ENCODE data around the gene GOLGA6A.
"Not testable (repeated sequence)": the region's sequence is repeated elsewhere in the genome, so short reads cannot be mapped to it uniquely, and the experiment has no call there.

Gene GOLGA6A

GRCh38 chr15:74099963-74100733, 17.8 kb upstream of the GOLGA6A start:
- DNase-seq: peak; percentile 72 to 73

- not testable (repeated sequence) for DNase-seq
These were observed 14.6 kb upstream of the GOLGA6A start for GRCh38 chr15:74096753-74097474.

GRCh38 chr15:74095610-74096009, 13.3 kb upstream of the GOLGA6A start:
- DNase-seq: not testable (repeated sequence)

DNA sequence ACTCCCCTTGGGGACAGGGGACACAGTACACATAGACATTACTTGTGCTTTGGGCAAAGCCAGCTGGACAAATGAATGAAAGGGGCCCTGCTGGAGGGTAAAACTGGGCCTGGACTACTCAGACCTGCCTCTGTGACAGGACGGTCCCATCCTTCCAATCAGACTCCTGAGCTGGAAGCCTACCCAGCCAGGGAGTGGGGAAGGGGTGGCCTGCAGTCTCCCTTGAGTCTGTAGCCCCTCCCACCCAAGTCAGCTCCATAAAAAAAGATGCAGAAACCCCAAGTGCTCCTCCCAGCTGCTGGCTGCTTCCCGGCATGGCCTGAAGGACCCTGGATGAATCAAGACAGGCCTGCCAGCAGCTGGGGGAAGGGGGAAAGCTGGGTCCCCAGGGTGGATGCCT, 12.2 kb upstream of the GOLGA6A start:
- DNase-seq: not testable (repeated sequence)

DNA sequence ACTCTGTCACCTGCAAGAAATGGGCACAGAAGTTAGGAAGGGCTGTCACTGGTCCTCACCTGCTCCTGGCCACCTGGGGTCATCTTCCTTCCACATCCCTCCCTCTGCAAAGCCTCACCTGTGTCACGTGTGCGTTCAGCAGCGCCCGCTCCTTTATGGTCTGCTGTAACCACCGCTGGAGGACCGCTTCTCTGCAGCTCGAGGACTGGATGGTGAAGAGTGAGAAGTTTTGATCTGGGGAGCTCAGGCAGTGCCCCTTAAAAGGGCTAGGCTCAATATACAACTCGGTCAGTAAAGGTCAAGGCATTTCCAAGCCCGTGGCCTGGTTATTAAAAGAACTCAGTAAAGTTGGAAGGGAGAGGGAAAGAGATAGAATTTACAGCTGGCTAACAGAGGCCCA, 6.6 kb downstream of the GOLGA6A start:
- not testable (repeated sequence) for DNase-seq

GRCh38 chr15:74072614-74073337, 9.6 kb downstream of the GOLGA6A start:
- DNase-seq: peak in 1 of 2 donors; percentile 32

DNA sequence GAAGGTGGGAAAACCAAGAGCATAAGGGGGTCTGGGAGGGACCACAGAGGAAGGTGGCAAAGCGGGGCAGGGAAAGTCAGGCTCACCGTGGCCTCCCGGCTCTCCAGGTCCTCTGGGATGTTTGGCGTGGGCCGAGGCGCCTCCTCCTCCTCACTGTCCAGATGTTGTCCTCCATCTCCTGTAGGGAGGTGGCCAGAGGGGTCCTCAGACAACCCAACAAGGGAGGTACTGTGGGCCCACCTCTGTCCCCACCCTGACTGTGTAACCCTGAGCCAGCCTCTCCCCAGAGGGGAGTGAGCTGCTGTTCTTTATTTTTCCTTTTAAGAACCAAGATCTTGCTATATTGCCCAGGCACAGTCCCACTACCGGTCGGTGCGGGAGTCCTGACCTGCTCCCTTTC, 10.2 kb downstream of the GOLGA6A start:
- not testable (repeated sequence) for DNase-seq

DNA sequence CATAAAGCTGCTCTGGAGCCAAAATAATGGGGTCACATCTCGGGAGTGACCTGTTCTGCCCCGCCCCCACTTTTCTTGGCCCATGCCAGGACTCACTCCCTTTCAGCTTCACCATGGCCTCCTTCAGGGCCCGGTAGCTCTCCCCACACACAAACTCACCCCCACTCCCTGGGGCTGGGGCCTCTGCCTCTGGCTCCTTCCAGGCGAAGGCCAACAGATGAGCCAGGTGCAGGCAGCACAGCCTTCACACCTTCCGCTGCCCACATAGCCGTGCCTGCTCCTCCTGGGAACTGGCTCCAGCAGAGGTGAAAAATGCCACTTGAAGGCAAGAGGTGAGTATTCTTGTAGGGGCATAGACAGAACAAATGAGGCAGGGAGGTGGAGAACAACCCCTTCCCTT, 10.7 kb downstream of the GOLGA6A start:
- DNase-seq: not testable (repeated sequence)

GRCh38 chr15:74065684-74066411, 16.5 kb downstream of the GOLGA6A start:
- peak; percentile 44 to 53 for DNase-seq

DNA sequence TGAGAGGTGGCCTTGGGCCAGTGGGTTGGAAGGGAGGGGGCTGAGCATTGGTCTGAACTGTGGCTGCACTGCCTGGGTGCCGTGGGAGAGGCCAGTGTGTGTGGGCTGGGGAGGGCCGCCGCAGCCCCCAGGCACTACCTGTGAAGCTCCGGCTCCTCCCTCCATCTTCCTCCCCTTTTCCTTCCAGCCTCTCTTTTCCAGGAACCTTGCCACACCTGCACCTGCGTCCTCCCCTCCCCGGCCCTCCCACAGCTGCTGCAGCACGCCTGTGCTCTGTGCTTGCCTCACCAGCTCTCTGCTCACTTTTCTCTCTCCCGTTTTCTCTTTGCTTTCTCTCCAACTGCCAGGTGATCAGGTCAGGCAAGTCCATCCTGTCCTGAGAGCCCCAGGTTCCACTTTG, 17.5 kb downstream of the GOLGA6A start:
- DNase-seq: not testable (repeated sequence)

- not testable (repeated sequence) for DNase-seq
These were observed 18.2 kb downstream of the GOLGA6A start for GRCh38 chr15:74064183-74064582.

GRCh38 chr15:74063425-74064146, 18.8 kb downstream of the GOLGA6A start:
- not testable (repeated sequence) for DNase-seq

GRCh38 chr15:74062671-74063070, 19.7 kb downstream of the GOLGA6A start:
- DNase-seq: no peak

DNA sequence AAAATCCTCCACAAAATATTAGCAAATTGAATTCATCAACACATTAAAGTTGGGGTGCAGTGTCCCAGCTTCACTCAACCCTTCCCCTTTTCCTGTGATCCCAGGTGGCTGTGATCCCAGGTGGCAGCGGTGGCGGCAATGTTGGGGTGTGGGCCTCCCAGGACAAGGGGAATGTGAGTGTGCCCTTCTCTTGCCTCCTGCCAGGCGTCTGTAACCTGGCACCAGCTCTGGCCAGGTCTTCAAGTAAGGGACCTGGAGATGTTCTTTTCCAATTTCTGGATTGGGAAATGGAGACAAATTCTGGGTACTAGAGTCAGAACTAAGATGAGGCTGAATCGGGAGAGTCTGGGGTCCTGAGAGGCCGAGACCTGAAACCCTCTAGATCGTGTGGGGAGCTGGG, 20.1 kb downstream of the GOLGA6A start:
- no peak for DNase-seq

DNA sequence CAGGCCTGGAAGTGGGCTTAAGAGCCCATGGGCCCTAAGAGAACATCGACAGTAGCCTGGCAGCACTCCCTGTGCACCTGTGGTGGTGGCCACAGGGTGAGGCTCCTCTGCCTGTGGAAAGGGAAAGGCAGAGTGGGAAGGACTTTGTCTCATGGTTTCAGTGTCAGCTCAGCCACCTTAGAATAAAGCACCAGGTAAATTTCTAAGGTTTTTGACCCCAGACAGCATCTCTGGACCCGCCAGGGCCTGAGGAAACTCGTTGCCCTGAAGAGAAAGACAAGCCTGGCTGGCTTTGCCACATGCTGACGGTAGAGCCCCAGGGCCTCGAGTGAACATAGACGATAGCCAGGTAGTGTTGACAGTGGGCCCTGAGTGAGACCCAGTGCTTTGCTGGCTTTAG, 22.1 kb downstream of the GOLGA6A start:
- DNase-seq: no peak

DNA sequence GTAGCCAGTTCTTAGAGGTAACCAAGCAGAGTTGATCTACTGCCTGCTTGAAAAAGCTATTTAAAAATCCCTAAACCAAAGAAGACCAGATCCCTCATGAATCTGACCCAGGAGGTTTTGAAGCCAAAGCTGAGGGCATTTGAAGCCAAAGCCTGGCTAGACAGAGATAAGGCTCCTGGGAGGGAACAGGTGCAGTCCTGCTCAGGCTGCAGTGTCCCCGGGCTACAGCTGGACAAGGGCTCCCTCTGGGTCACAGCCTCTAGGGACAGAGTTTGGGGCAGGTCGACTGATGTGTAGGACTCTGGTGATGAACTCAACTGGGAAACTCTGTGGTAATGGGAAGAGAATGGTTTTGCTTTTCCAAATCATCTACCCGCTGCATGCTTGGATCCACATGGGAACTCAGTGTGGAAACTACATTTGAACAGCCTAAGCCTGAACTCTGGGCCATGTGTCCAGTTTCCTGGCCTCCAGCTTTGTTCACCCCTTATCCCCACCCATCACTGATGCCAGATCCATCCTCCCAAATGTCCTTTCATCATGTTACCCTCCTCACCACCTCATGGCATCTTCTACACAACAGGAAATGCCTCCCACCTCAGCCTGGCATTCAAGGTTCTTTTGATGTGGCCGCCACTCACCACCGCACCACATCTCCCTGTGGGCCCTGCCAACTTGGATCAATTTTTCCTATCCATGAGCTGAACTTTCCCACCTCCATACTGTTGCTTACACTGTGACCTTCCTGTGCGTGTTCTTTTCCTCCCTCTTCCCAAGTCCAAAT, 23.1 kb downstream of the GOLGA6A start:
- DNase-seq: not testable (repeated sequence)

DNA sequence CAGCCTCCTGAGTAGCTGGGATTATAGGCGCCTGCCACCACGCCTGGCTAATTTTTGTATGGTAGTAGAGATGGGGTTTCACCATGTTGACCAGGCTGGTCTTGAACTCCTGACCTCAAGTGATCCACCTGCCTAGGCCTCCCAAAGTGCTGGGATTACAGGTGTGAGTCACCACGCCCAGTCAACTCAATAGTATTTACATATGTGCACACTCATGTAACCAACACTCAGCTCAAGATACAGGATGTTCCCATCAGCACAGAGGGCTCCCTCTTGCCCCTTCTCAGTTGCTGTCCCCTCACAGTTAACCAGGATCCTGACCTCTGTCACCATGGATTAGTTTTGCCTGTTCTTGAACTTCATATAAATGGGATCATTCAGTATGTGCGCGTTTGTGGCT, 26.0 kb downstream of the GOLGA6A start:
- not testable (repeated sequence) for DNase-seq

- DNase-seq: no peak
These were observed 26.5 kb downstream of the GOLGA6A start for GRCh38 chr15:74055804-74056203.

DNA sequence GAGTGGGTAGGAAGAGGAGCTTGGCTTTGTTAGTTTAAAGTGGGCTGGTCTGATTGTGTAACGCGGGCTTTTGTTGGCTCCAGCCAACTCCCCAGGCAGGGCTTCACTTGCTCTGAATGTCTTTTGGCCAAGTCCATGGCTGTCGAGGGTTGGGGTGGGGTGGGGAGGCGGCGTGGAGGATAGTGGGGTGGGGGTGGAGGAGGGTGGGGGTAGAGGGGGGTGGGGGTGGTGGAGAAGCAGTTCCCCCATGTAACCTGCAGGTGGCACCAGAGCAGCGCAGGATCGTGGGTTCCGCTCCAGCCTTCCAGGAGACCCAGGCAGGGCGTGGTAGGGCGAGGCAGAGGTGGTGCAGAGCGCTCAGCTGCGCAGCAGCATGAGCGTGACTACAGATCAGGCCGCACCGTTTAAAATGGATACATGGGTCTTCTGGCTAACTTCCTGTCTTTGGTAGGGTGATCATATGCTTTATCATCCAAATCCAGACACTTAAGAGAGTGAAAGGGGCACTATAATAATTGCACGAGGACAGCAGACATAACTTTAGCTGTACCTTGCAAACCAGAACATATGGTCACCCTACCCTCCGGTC, 28.3 kb downstream of the GOLGA6A start:
- DNase-seq: peak; percentile 66 to 69

- no peak for DNase-seq
These were observed 28.8 kb downstream of the GOLGA6A start for GRCh38 chr15:74053517-74053916.

All from CD4-positive, alpha-beta T cell treated with Interleukin-4 for 1 hour (primary cell).